Muscle layer of colon (tissue), 2 donors: ENCODE results near the gene APOA1.
A peak's percentile ranks its signal among the peaks of the same experiment; 100 is the strongest.

Source experiments
- H3K27ac ChIP-seq: one replicate; pipeline ENCODE4 v1.7.0; 2013; ENCODE audit warnings: low read depth, mild to moderate bottlenecking, low read length, moderate library complexity
- H3K27me3 ChIP-seq, 2 donors: one replicate each; pipeline ENCODE4 v1.7.0; 2013; ENCODE audit warnings: low read length in 2 of 2, mild to moderate bottlenecking in 2 of 2; ENCODE audit not compliant: insufficient read depth in 2 of 2, control insufficient read depth in 1 of 2
- H3K36me3 ChIP-seq: one replicate; pipeline ENCODE4 v1.7.0; 2013; ENCODE audit warnings: mild to moderate bottlenecking, low read length; ENCODE audit not compliant: insufficient read depth
- H3K4me1 ChIP-seq: one replicate; pipeline ENCODE4 v1.7.0; 2013; ENCODE audit warnings: mild to moderate bottlenecking, low read length; ENCODE audit not compliant: insufficient read depth
- H3K4me3 ChIP-seq, 2 donors: one replicate each; pipeline ENCODE4 v1.7.0; 2013; ENCODE audit warnings: low read length in 2 of 2, low read depth in 1 of 2, mild to moderate bottlenecking in 1 of 2, moderate library complexity in 1 of 2
- H3K9ac ChIP-seq: one replicate; pipeline ENCODE4 v1.7.0; 2013; ENCODE audit warnings: low read length
- H3K9me3 ChIP-seq: one replicate; pipeline ENCODE4 v1.7.0; 2013; ENCODE audit warnings: mild to moderate bottlenecking, low read length
- donor health status: abdominal sarcoma.
- donor health status: Adenocarcinoma of cecum.

APOA1 gene

GRCh38 chr11:116837231-116838091 lies at the start of gene APOA1:
Gene APOA1, minus strand, starts transcription at chr11:116837622. Its CDS starts 235 bp downstream, at chr11:116837387.
- no peak within 1 kb of the TSS for H3K4me3 ChIP-seq
- H3K9ac ChIP-seq, result no peak within 1 kb of the TSS
- no peak within 1 kb of the TSS for H3K27ac ChIP-seq
- peaks cover 6% of the 10 kb centered on the region for H3K4me1 ChIP-seq
- H3K36me3 ChIP-seq, result no peaks in the 10 kb centered on the region
- no peaks in the 10 kb centered on the region for H3K9me3 ChIP-seq
- no peaks in the 10 kb centered on the region for H3K27me3 ChIP-seq

GRCh38 chr11:116885951-116886655 lies 48.7 kb upstream of the APOA1 start:
- H3K36me3 ChIP-seq, result no peaks in the 10 kb centered on the region
- no peak overlapping the region for H3K9ac ChIP-seq
- peak overlapping the region; percentile 79 for H3K27ac ChIP-seq
- no peak overlapping the region for H3K4me3 ChIP-seq
- H3K4me1 ChIP-seq, result peaks cover 29% of the 10 kb centered on the region
- H3K9me3 ChIP-seq, result no peaks in the 10 kb centered on the region
- no peaks in the 10 kb centered on the region for H3K27me3 ChIP-seq

GRCh38 chr11:116882386-116882785 lies 45.0 kb upstream of the APOA1 start:
- H3K4me1 ChIP-seq, result peaks cover 23% of the 10 kb centered on the region
- no peak overlapping the region for H3K27ac ChIP-seq
- no peaks in the 10 kb centered on the region for H3K9me3 ChIP-seq
- no peak overlapping the region for H3K4me3 ChIP-seq
- no peaks in the 10 kb centered on the region for H3K36me3 ChIP-seq
- H3K9ac ChIP-seq, result no peak overlapping the region
- no peaks in the 10 kb centered on the region for H3K27me3 ChIP-seq

- Histone ChIP-seq H3K4me1 (peaks cover 15% of the 10 kb centered on the region), H3K27ac (no peak overlapping the region), H3K9me3 (no peaks in the 10 kb centered on the region), H3K4me3 (no peak overlapping the region), H3K27me3 (no peaks in the 10 kb centered on the region), H3K9ac (no peak overlapping the region), H3K36me3 (peaks cover 2% of the 10 kb centered on the region)
These were observed 43.7 kb upstream of the APOA1 start for GRCh38 chr11:116881143-116881542.

GRCh38 chr11:116879800-116880625 lies 42.6 kb upstream of the APOA1 start:
- Histone ChIP-seq H3K27me3 (no peaks in the 10 kb centered on the region), H3K27ac (no peak overlapping the region), H3K4me1 (peaks cover 6% of the 10 kb centered on the region), H3K9me3 (no peaks in the 10 kb centered on the region), H3K36me3 (peaks cover 13% of the 10 kb centered on the region), H3K9ac (no peak overlapping the region), H3K4me3 (no peak overlapping the region)

GRCh38 chr11:116876656-116877055 lies 39.2 kb upstream of the APOA1 start:
- H3K27ac ChIP-seq, result no peak overlapping the region
- no peak overlapping the region for H3K9ac ChIP-seq
- peaks cover 6% of the 10 kb centered on the region for H3K4me1 ChIP-seq
- no peaks in the 10 kb centered on the region for H3K9me3 ChIP-seq
- no peak overlapping the region for H3K4me3 ChIP-seq
- H3K36me3 ChIP-seq, result peaks cover 38% of the 10 kb centered on the region
- no peaks in the 10 kb centered on the region for H3K27me3 ChIP-seq

- Histone ChIP-seq H3K9me3 (no peaks in the 10 kb centered on the region), H3K9ac (no peak overlapping the region), H3K4me1 (peaks cover 3% of the 10 kb centered on the region), H3K4me3 (no peak overlapping the region), H3K27ac (no peak overlapping the region), H3K36me3 (peaks cover 49% of the 10 kb centered on the region), H3K27me3 (no peaks in the 10 kb centered on the region)
These were observed 37.8 kb upstream of the APOA1 start for GRCh38 chr11:116875194-116875593.

- Histone ChIP-seq H3K4me1 (no peaks in the 10 kb centered on the region), H3K4me3 (no peak overlapping the region), H3K36me3 (peaks cover 59% of the 10 kb centered on the region), H3K9me3 (no peaks in the 10 kb centered on the region), H3K27me3 (no peaks in the 10 kb centered on the region), H3K27ac (no peak overlapping the region), H3K9ac (no peak overlapping the region)
These were observed 36.8 kb upstream of the APOA1 start for GRCh38 chr11:116874251-116874650.

- no peaks in the 10 kb centered on the region for H3K4me1 ChIP-seq
- no peaks in the 10 kb centered on the region for H3K27me3 ChIP-seq
- H3K9ac ChIP-seq, result no peak overlapping the region
- H3K36me3 ChIP-seq, result peaks cover 59% of the 10 kb centered on the region
- no peak overlapping the region for H3K27ac ChIP-seq
- no peak overlapping the region for H3K4me3 ChIP-seq
- H3K9me3 ChIP-seq, result no peaks in the 10 kb centered on the region
These were observed 36.0 kb upstream of the APOA1 start for GRCh38 chr11:116873381-116873780.

- Histone ChIP-seq H3K36me3 (peaks cover 76% of the 10 kb centered on the region), H3K27ac (no peak overlapping the region), H3K4me3 (no peak overlapping the region), H3K4me1 (no peaks in the 10 kb centered on the region), H3K27me3 (no peaks in the 10 kb centered on the region), H3K9ac (no peak overlapping the region), H3K9me3 (no peaks in the 10 kb centered on the region)
These were observed 33.8 kb upstream of the APOA1 start for GRCh38 chr11:116871248-116871647.

- Histone ChIP-seq H3K4me3 (no peak overlapping the region), H3K27ac (no peak overlapping the region), H3K4me1 (no peaks in the 10 kb centered on the region), H3K27me3 (no peaks in the 10 kb centered on the region), H3K9me3 (no peaks in the 10 kb centered on the region), H3K36me3 (peaks cover 69% of the 10 kb centered on the region), H3K9ac (no peak overlapping the region)
These were observed 32.6 kb upstream of the APOA1 start for GRCh38 chr11:116870054-116870453.
